SU-DHL-6 (cell line): Measurements from ENCODE around the gene KHDRBS1.
A peak's percentile ranks its signal among the peaks of the same experiment; 100 is the strongest.

Source experiments
- H2AFZ ChIP-seq: fragments of 200-600 bp; sonication (generic); 2 replicates; pipeline ENCODE4 v1.6.1; 2014; ENCODE audit warnings: low read depth, mild to moderate bottlenecking, moderate library complexity, mixed read lengths, antibody characterized with exemption, low read length; ENCODE audit not compliant: severe bottlenecking
- H3F3A ChIP-seq: fragments of 200-600 bp; shearing (Covaris generic); 2 replicates; pipeline ENCODE4 v1.6.0; 2016; ENCODE audit warnings: antibody characterized with exemption, mild to moderate bottlenecking; ENCODE audit not compliant: insufficient read depth
- H3K27ac ChIP-seq: fragments of 200-600 bp; sonication (generic); 2 replicates; pipeline ENCODE4 v1.5.1; 2016; ENCODE audit warnings: low read depth, mild to moderate bottlenecking, low read length, moderate library complexity, mixed read lengths
- H3K27me3 ChIP-seq: fragments of 200-600 bp; sonication (generic), shearing (Covaris generic); 2 replicates; pipeline ENCODE4 v1.6.0; 2014; ENCODE audit warnings: mild to moderate bottlenecking, low read length
- H3K36me3 ChIP-seq: fragments of 200-600 bp; sonication (generic); 2 replicates; pipeline ENCODE4 v1.6.1; 2014; ENCODE audit warnings: mild to moderate bottlenecking, low read length, mixed read lengths
- H3K4me2 ChIP-seq: fragments of 300-600, 200-600 bp; shearing (Covaris generic), sonication (generic); 2 replicates; pipeline ENCODE4 v1.6.0; 2014; ENCODE audit warnings: low read length, low read depth, mild to moderate bottlenecking; ENCODE audit not compliant: poor library complexity, severe bottlenecking
- H3K4me3 ChIP-seq: fragments of 200-600 bp; sonication (generic); 2 replicates; pipeline ENCODE4 v1.5.1; 2014; ENCODE audit warnings: antibody characterized with exemption, low read length, mild to moderate bottlenecking, mixed read lengths; ENCODE audit not compliant: insufficient read depth, poor library complexity, severe bottlenecking
- H3K79me2 ChIP-seq: fragments of 200-600 bp; sonication (generic); 2 replicates; pipeline ENCODE4 v1.6.1; 2014; ENCODE audit warnings: mild to moderate bottlenecking, low read length, moderate library complexity; ENCODE audit not compliant: insufficient read depth
- H3K9ac ChIP-seq: fragments of 200-600 bp; sonication (generic); 2 replicates; pipeline ENCODE4 v1.7.0; 2014; ENCODE audit warnings: mild to moderate bottlenecking, low read length
- H3K9me2 ChIP-seq: fragments of 200-600 bp; sonication (generic); replicated peaks from 2 replicates; pipeline ENCODE4 v1.6.1; 2014; ENCODE audit warnings: low read length; ENCODE audit not compliant: insufficient read depth
- H3K9me3 ChIP-seq: fragments of 200-600 bp; sonication (generic); 2 replicates; pipeline ENCODE4 v1.6.1; 2014; ENCODE audit warnings: low read length, mixed read lengths; ENCODE audit not compliant: insufficient read depth
- H4K20me1 ChIP-seq: fragments of 200-600 bp; sonication (generic); 2 replicates; pipeline ENCODE4 v1.6.1; 2014; ENCODE audit warnings: low read depth, mild to moderate bottlenecking, antibody characterized with exemption, low read length, moderate library complexity, mixed read lengths
- CTCF ChIP-seq: fragments of 200-600 bp; sonication (generic); IDR thresholded peaks from one replicate; pipeline ENCODE4 v1.5.1; 2017; ENCODE audit warnings: antibody characterized with exemption, mild to moderate bottlenecking, low read length, moderate library complexity; ENCODE audit not compliant: insufficient read depth, poor library complexity, severe bottlenecking
- EZH2phosphoT487 ChIP-seq: fragments of 200-600 bp; sonication (generic), shearing (Covaris generic); conservative IDR thresholded peaks from 2 replicates; pipeline ENCODE4 v1.6.1; 2018; ENCODE audit warnings: mild to moderate bottlenecking, antibody characterized with exemption, low read length, moderate library complexity, mixed read lengths

The KHDRBS1 gene

GRCh38 chr1:32068957-32069588, 55.4 kb downstream of the KHDRBS1 start:
- Histone ChIP-seq H3K27ac (no peak overlapping the region), H3K9me2 (no peaks in the 10 kb centered on the region), H3K9me3 (no peaks in the 10 kb centered on the region), H3F3A (peaks cover 4% of the 10 kb centered on the region; the same call in 1 of the 2 replicates), H3K9ac (no peak overlapping the region), H3K4me3 (no peak overlapping the region), H3K4me2 (no peak overlapping the region), H3K36me3 (no peaks in the 10 kb centered on the region), H3K79me2 (peaks cover 8% of the 10 kb centered on the region), H3K27me3 (no peaks in the 10 kb centered on the region), H4K20me1 (peaks cover 3% of the 10 kb centered on the region; the same call in 1 of the 2 replicates), H2AFZ (no peak overlapping the region)
- no peak for TF ChIP-seq EZH2phosphoT487
- no peak for TF ChIP-seq CTCF

GRCh38 chr1:32071758-32072621, 58.3 kb downstream of the KHDRBS1 start:
- H3K27me3 ChIP-seq: no peaks in the 10 kb centered on the region
- no peak for TF ChIP-seq EZH2phosphoT487
- no peak for TF ChIP-seq CTCF
- peaks cover 19% of the 10 kb centered on the region for H3K79me2 ChIP-seq
- peak overlapping the region; percentile 80 for H3K4me2 ChIP-seq
- H3F3A ChIP-seq: peaks cover 4% of the 10 kb centered on the region; the same call in 1 of the 2 replicates
- H3K36me3 ChIP-seq: no peaks in the 10 kb centered on the region; the same call in 1 of the 2 replicates
- peak overlapping the region; percentile 75 for H3K9ac ChIP-seq
- H2AFZ ChIP-seq: peak overlapping the region; percentile 75
- H4K20me1 ChIP-seq: peaks cover 5% of the 10 kb centered on the region; the same call in 1 of the 2 replicates
- no peaks in the 10 kb centered on the region for H3K9me3 ChIP-seq
- peak overlapping the region; percentile 39 for H3K27ac ChIP-seq
- peak overlapping the region; percentile 85 for H3K4me3 ChIP-seq
- no peaks in the 10 kb centered on the region for H3K9me2 ChIP-seq

GRCh38 chr1:32072622-32073298, 59.1 kb downstream of the KHDRBS1 start, which contains the start of gene TMEM39B:
Gene TMEM39B, plus strand, starts transcription at chr1:32072939. Its CDS starts 109 bp downstream, at chr1:32073048.
- TF ChIP-seq EZH2phosphoT487 (no peak), CTCF (no peak)
- H3K9ac ChIP-seq: peak within 1 kb of the TSS; percentile 75
- H3K4me2 ChIP-seq: peak within 1 kb of the TSS; percentile 80
- H3K9me2 ChIP-seq: no peaks in the 10 kb centered on the region
- H4K20me1 ChIP-seq: peaks cover 5% of the 10 kb centered on the region; the same call in 1 of the 2 replicates
- no peaks in the 10 kb centered on the region for H3K9me3 ChIP-seq
- peak within 1 kb of the TSS; percentile 85 for H3K4me3 ChIP-seq
- no peaks in the 10 kb centered on the region for H3K27me3 ChIP-seq
- H2AFZ ChIP-seq: peak within 1 kb of the TSS; percentile 75
- peaks cover 19% of the 10 kb centered on the region for H3K79me2 ChIP-seq
- peak within 1 kb of the TSS; percentile 78 for H3K27ac ChIP-seq
- H3K36me3 ChIP-seq: no peaks in the 10 kb centered on the region; the same call in 1 of the 2 replicates
- H3F3A ChIP-seq: peaks cover 4% of the 10 kb centered on the region; the same call in 1 of the 2 replicates
